SK-N-SH (cell line): ENCODE results near the gene RPL35A. TPM values are rescaled to one million over a fixed set of nuclear protein-coding genes. Genes with fewer than 3 reads are reported as not detected.

Experiments used
- CTCF ChIA-PET: fragments of 300-600, 350-600 bp; formaldehyde crosslinking; extraction: SDS; loops from one replicate; lab custom pipeline; 2021; lab: Yijun Ruan, JAX
- POLR2A ChIA-PET: fragments of 350-600 bp; sonication (Branson Sonifier 250); formaldehyde crosslinking; extraction: SDS; loops from one replicate; lab custom pipeline; 2020; ENCODE audit warnings: antibody characterized with exemption, inconsistent platforms; lab: Yijun Ruan, JAX
- DNase-seq: peaks from one replicate; pipeline ENCODE4 v3.0.0; 2012
- H2AFZ ChIP-seq: fragments of 200-600 bp; sonication (generic); 2 replicates; pipeline ENCODE4 v1.8.1; 2016; ENCODE audit warnings: antibody characterized with exemption, mild to moderate bottlenecking, low read depth
- H3F3A ChIP-seq: fragments of 200-600 bp; sonication (generic); replicated peaks from 2 replicates; pipeline ENCODE3; 2016; ENCODE audit warnings: antibody characterized with exemption, mild to moderate bottlenecking; ENCODE audit not compliant: insufficient read depth
- H3K27ac ChIP-seq, 2 experiments: fragments of 200-500 bp in 1 of 2; fragments of 200-600 bp in 1 of 2; sonication (Bioruptor generic) in 1 of 2; sonication (generic), shearing (Covaris generic) in 1 of 2; 2 replicates each; pipeline versions ENCODE4 v1.5.1 to v1.6.1; 2014 to 2016; ENCODE audit warnings: low read depth in 2 of 2, inconsistent platforms in 1 of 2, low read length in 1 of 2, mild to moderate bottlenecking in 1 of 2, mixed read lengths in 1 of 2
- H3K27me3 ChIP-seq: fragments of 200-600 bp; sonication (generic), shearing (Covaris generic); 2 replicates; pipeline ENCODE4 v1.6.1; 2016; ENCODE audit warnings: mixed run types; ENCODE audit not compliant: insufficient read depth
- H3K36me3 ChIP-seq, 2 experiments: fragments of 200-500 bp in 1 of 2; fragments of 200-600 bp in 1 of 2; sonication (Bioruptor generic) in 1 of 2; sonication (generic) in 1 of 2; replicated peaks in 1 of 2; 2 replicates each; pipeline versions ENCODE3 to v1.5.1; 2014 to 2016; ENCODE audit warnings: low read length in 1 of 2, mild to moderate bottlenecking in 1 of 2; ENCODE audit not compliant: insufficient read depth in 2 of 2, control insufficient read depth in 1 of 2
- H3K4me1 ChIP-seq, 2 experiments: fragments of 200-500 bp in 1 of 2; fragments of 200-600 bp in 1 of 2; sonication (Bioruptor generic) in 1 of 2; sonication (generic), shearing (Covaris generic) in 1 of 2; 2 replicates each; pipeline versions ENCODE4 v1.5.1 to v1.6.1; 2014 to 2016; ENCODE audit warnings: low read depth in 1 of 2, low read length in 1 of 2, mixed run types in 1 of 2; ENCODE audit not compliant: insufficient read depth in 2 of 2, control insufficient read depth in 1 of 2
- H3K4me2 ChIP-seq: fragments of 200-600 bp; sonication (generic), shearing (Covaris generic); 2 replicates; pipeline ENCODE4 v1.6.1; 2017; ENCODE audit warnings: mixed run types
- H3K4me3 ChIP-seq, 2 experiments: fragments of 200-500 bp in 1 of 2; fragments of 200-600 bp in 1 of 2; sonication (Bioruptor generic) in 1 of 2; sonication (generic), shearing (Covaris generic) in 1 of 2; 2 replicates each; pipeline versions ENCODE4 v1.5.1 to v1.8.1; 2014 to 2016; ENCODE audit warnings: low read depth in 2 of 2, inconsistent platforms in 1 of 2, low read length in 1 of 2, mild to moderate bottlenecking in 1 of 2, mixed read lengths in 1 of 2, moderate library complexity in 1 of 2
- H3K79me2 ChIP-seq: fragments of 200-600 bp; sonication (generic); 2 replicates; pipeline ENCODE4 v1.8.1; 2017; ENCODE audit warnings: mild to moderate bottlenecking; ENCODE audit not compliant: insufficient read depth
- H3K9ac ChIP-seq: fragments of 200-600 bp; sonication (generic); 2 replicates; pipeline ENCODE4 v1.6.1; 2017; ENCODE audit warnings: mixed run types
- H3K9me2 ChIP-seq: fragments of 200-600 bp; sonication (generic); 2 replicates; pipeline ENCODE4 v1.6.1; 2017; ENCODE audit warnings: mixed run types
- H3K9me3 ChIP-seq: fragments of 200-600 bp; sonication (generic); 2 replicates; pipeline ENCODE4 v1.6.1; 2017; ENCODE audit warnings: mixed run types, mild to moderate bottlenecking, moderate library complexity
- H4K20me1 ChIP-seq: fragments of 200-600 bp; sonication (generic); 2 replicates; pipeline ENCODE4 v1.6.1; 2017; ENCODE audit warnings: mild to moderate bottlenecking, mixed run types; ENCODE audit not compliant: insufficient read depth
- ELF1 ChIP-seq: IDR thresholded peaks from 2 replicates; pipeline ENCODE4 v1.4.0; 2012
- EP300 ChIP-seq, 2 experiments: IDR thresholded peaks; 2 replicates each; pipeline versions ENCODE4 v1.4.0 to v1.6.1; 2012; ENCODE audit warnings: borderline replicate concordance in 1 of 2, low read depth in 1 of 2, low read length in 1 of 2
- EZH2phosphoT487 ChIP-seq: fragments of 200-600 bp; sonication (generic); IDR thresholded peaks from 2 replicates; pipeline ENCODE4 v1.6.1; 2017; ENCODE audit warnings: low read depth, mixed run types, mild to moderate bottlenecking, antibody characterized with exemption, moderate library complexity, borderline replicate concordance
- FOXM1 ChIP-seq: IDR thresholded peaks from 2 replicates; pipeline ENCODE4 v1.4.0; 2012; ENCODE audit warnings: low read depth, mild to moderate bottlenecking
- GABPA ChIP-seq: IDR thresholded peaks from 2 replicates; pipeline ENCODE4 v1.4.0; 2012; ENCODE audit warnings: low read depth, mild to moderate bottlenecking
- JUND ChIP-seq: IDR thresholded peaks from 2 replicates; pipeline ENCODE4 v1.4.0; 2012
- MXI1 ChIP-seq: IDR thresholded peaks from 2 replicates; pipeline ENCODE4 v1.6.1; 2012; ENCODE audit warnings: mild to moderate bottlenecking, low read depth, low read length, improper control_type of control experiment
- NRF1 ChIP-seq: IDR thresholded peaks from 2 replicates; pipeline ENCODE4 v1.6.1; 2012; ENCODE audit warnings: low read depth, mild to moderate bottlenecking, low read length
- POLR2AphosphoS5 ChIP-seq: IDR thresholded peaks from 2 replicates; pipeline ENCODE4 v1.6.1; 2012; ENCODE audit warnings: low read depth, low read length
- RAD21 ChIP-seq: IDR thresholded peaks from 2 replicates; pipeline ENCODE4 v1.6.1; 2012; ENCODE audit warnings: mild to moderate bottlenecking, low read length
- RCOR1 ChIP-seq: fragments of 150-350 bp; IDR thresholded peaks from 2 replicates; pipeline ENCODE4 v1.6.1; 2017; ENCODE audit warnings: antibody characterized with exemption, low read length
- RFX5 ChIP-seq: IDR thresholded peaks from 2 replicates; pipeline ENCODE4 v1.6.1; 2012; ENCODE audit warnings: mild to moderate bottlenecking, improper control_type of control experiment, low read length
- RXRA ChIP-seq: IDR thresholded peaks from 2 replicates; pipeline ENCODE4 v1.4.0; 2012; ENCODE audit warnings: low read depth, mild to moderate bottlenecking, borderline replicate concordance
- SIN3A ChIP-seq: IDR thresholded peaks from 2 replicates; pipeline ENCODE4 v1.6.1; 2012; ENCODE audit warnings: low read depth, mild to moderate bottlenecking, low read length, moderate library complexity, borderline replicate concordance
- SMC3 ChIP-seq: IDR thresholded peaks from 2 replicates; pipeline ENCODE4 v1.6.1; 2012; ENCODE audit warnings: low read depth, low read length, improper control_type of control experiment
- TCF12 ChIP-seq: IDR thresholded peaks from 2 replicates; pipeline ENCODE4 v1.4.0; 2012
- WGBS: methylation state at CpG from one replicate; pipeline ENCODE4 v1.1.6; 2017; ENCODE audit warnings: low lambda C conversion rate; 5-methylcytosine and 5-hydroxymethylcytosine counted together
- polyA plus RNA-seq, 3 experiments: library from polyadenylated mRNA; depleted of rRNA; stranded (reverse); fragments of >200 nt; gene quantifications; 2 replicates each; pipeline ENCODE4 v1.2.3, GENCODE V29; 2012
- TF ChIP-seq, protein P1 (sequence below): IDR thresholded peaks from 2 replicates; pipeline ENCODE4 v1.4.0; 2012; ENCODE audit warnings: low read depth, borderline replicate concordance
- TF ChIP-seq, protein P2 (sequence below): IDR thresholded peaks from 2 replicates; pipeline ENCODE4 v1.4.0; 2012; ENCODE audit warnings: low read depth
- TF ChIP-seq, protein P3 (sequence below): fragments of 200-600 bp; sonication (generic); IDR thresholded peaks from 2 replicates; pipeline ENCODE4 v1.6.1; 2017; ENCODE audit warnings: antibody characterized with exemption, mild to moderate bottlenecking, moderate library complexity

RPL35A gene
- polyA plus RNA-seq, 1 of the 3 experiments (the other 2 are of a cell fraction): 875 TPM

DNA sequence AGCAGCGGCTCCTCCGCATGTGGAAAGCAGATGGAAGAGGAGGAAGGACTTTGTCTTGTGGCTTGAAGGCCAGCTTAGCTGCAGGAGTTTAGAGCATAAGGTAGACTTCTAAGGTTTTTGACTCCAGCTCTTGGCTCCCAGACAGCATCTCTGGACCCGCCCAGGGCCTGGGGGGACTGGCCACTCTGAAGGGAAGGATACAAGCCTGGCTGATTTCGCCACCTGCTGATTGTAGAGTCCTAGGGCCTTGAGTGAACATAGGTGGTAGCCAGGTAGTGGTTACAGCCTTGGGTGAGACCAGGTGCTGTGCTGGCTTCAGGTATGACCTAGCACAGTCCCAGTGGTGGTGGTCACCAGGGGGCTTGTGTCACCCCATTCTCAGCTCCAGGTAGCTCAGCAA lies 48.4 kb upstream of the RPL35A start (continued):
- TF ChIP-seq, protein P1, sequence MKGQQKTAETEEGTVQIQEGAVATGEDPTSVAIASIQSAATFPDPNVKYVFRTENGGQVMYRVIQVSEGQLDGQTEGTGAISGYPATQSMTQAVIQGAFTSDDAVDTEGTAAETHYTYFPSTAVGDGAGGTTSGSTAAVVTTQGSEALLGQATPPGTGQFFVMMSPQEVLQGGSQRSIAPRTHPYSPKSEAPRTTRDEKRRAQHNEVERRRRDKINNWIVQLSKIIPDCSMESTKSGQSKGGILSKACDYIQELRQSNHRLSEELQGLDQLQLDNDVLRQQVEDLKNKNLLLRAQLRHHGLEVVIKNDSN: no peak
- TF ChIP-seq, protein P2, sequence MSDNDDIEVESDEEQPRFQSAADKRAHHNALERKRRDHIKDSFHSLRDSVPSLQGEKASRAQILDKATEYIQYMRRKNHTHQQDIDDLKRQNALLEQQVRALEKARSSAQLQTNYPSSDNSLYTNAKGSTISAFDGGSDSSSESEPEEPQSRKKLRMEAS: no peak
- TF ChIP-seq ELF1 (no peak), NRF1 (no peak), RCOR1 (no peak), EZH2phosphoT487 (no peak)
- TF ChIP-seq, all 33 proteins: peak for 0

DNA sequence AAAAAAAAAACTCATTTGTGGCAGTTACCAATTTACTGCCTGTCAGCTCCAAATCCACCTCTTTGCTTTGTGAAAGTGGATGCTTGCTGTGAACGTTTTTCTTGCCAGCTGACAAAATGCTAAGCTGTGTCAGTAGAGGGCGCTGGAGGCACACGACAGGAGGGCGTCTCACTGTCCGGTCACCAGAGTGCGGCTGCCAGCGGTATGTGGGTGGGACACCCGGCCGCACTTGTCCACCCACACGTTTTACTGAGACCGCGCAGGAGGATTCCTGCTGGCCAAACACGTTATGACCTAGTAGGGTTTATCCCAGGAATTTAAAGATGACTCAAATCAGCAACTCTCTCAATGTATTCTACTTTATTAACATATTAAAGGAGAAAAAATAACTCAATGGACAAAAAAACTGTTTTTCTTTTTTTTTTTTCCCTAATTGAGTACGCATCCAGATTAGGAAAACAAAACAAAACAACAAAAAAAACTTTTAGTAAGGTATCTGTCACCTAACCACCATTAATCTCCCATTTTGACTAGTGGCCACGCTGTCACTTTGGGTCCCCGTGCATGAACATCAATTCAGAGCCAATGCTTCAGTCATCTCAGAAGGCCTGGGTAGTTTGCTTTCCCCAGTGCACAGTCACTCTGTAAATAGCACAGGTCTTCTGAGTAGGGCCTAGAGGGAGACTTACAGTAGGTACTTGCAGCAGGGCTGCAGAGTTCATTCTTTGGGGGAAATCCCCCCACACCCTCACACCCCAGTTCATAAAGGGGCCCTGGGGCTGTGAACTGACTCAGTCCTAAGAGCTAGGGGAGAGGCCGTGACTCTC lies 43.8 kb upstream of the RPL35A start:
- ChIA-PET POLR2A (no interaction called here), CTCF (interaction anchor here (0.6 to 4.6 kb wide), 33 partner anchors 10 to 183 kb away, joined by 3 to 59 read pairs (median 4); partner anchors contain the start of gene RPL35A)
- Histone ChIP-seq H3K4me1 (peaks cover 0 to 10% of the 10 kb centered on the region in 2 experiments; a peak in 1 of 4 replicates), H3F3A (peaks cover 13% of the 10 kb centered on the region), H3K79me2 (no peaks in the 10 kb centered on the region), H3K9ac (no peak overlapping the region), H3K36me3 (no peaks in the 10 kb centered on the region), H2AFZ (no peak overlapping the region), H3K27ac (peak overlapping the region in 1 of 2 experiments; percentile 32; a peak in 1 of 4 replicates), H3K4me3 (no peak overlapping the region; a peak in 1 of 4 replicates), H3K4me2 (peak overlapping the region; percentile 13; the same call in 1 of the 2 replicates), H3K9me2 (no peaks in the 10 kb centered on the region), H4K20me1 (no peaks in the 10 kb centered on the region), H3K9me3 (no peaks in the 10 kb centered on the region; the same call in 1 of the 2 replicates), H3K27me3 (no peaks in the 10 kb centered on the region)
- DNase-seq: peak; percentile 87
- 18% methylated on average over 17 of the region's 17 CpGs for WGBS
- TF ChIP-seq RAD21 (peak; percentile 94), SIN3A (peak; percentile 40; the same call in 1 of the 2 replicates), RFX5 (no peak), JUND (no peak), EP300 (IDR thresholded peaks at IDR 0.05; ENCODE audit: borderline replicate concordance in 1 of 2, low read depth in 1 of 2, low read length in 1 of 2) (no peak), RCOR1 (peak; percentile 38; the same call in 1 of the 2 replicates), TCF12 (no peak), POLR2AphosphoS5 (no peak), MXI1 (peak; percentile 65), EZH2phosphoT487 (no peak), RXRA (no peak), GABPA (no peak), FOXM1 (no peak), SMC3 (peak; percentile 64)
- TF ChIP-seq, protein P3, sequence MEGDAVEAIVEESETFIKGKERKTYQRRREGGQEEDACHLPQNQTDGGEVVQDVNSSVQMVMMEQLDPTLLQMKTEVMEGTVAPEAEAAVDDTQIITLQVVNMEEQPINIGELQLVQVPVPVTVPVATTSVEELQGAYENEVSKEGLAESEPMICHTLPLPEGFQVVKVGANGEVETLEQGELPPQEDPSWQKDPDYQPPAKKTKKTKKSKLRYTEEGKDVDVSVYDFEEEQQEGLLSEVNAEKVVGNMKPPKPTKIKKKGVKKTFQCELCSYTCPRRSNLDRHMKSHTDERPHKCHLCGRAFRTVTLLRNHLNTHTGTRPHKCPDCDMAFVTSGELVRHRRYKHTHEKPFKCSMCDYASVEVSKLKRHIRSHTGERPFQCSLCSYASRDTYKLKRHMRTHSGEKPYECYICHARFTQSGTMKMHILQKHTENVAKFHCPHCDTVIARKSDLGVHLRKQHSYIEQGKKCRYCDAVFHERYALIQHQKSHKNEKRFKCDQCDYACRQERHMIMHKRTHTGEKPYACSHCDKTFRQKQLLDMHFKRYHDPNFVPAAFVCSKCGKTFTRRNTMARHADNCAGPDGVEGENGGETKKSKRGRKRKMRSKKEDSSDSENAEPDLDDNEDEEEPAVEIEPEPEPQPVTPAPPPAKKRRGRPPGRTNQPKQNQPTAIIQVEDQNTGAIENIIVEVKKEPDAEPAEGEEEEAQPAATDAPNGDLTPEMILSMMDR: peak; percentile 95
